Cardiac septum (tissue), 1 donor: Measurements from ENCODE around the gene MPO. TPM values are rescaled to one million over a fixed set of nuclear protein-coding genes. Genes with fewer than 3 reads are reported as not detected.

Experiments
- DNase-seq: peaks from one replicate; pipeline ENCODE4 v3.0.0-alpha.2; 2020; ENCODE audit warnings: low spot score
- intact Hi-C: fragments of 100-400 bp; cut with DNase I; formaldehyde crosslinking; loops from one replicate; pipeline ENCODE4 v1.14.0; 2022
- total RNA-seq: library from RNA; stranded (reverse); fragmentation: NEBNext Ultra II Directional; extraction: Animal tissue kit (Norgen Biotek cat#: 25700); gene quantifications from one replicate; pipeline ENCODE4 v1.2.1, GENCODE V29; 2021
- donor health status: DM: no; HTN: no; CAD: no.

Gene MPO
- total RNA-seq, 1 donor from 2014 or later, result 0.94 TPM

DNA sequence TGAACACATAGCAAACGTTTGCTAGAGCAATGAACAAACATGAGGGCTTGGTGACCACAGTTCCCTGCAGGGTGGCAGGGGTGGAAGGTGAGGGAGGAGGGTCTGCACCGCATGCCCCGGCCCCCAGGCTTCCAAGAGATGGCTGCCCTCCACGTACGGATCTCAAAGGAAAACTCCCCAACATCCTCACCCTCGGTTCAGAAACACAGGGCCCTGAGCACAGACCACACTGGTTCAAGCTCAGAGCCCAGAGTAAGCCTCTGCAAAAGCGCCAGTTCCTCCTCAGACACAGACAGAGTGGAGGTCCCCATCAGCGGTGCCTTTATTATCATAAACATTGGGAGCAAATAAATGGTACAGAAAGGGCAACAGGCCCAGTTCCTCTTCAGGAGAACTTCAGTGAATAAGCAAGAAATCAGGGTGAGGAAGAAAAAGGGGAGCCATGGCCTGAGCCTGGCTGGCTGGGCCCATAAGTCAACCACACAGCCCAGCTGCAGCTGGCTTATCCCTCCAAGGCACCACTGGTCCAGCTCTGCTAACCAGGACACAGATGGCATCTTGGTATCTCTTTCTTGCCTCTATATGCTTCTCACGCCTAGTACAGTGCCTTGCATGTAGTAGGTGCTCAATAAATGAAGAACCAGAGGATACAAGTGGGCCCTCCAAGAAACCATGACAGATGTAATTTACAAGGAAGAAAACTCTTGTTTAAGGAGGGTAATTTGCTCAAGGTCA is 11.0 kb downstream of the MPO start:
- no peak for DNase-seq
- intact Hi-C loops, result no loop called here

DNA sequence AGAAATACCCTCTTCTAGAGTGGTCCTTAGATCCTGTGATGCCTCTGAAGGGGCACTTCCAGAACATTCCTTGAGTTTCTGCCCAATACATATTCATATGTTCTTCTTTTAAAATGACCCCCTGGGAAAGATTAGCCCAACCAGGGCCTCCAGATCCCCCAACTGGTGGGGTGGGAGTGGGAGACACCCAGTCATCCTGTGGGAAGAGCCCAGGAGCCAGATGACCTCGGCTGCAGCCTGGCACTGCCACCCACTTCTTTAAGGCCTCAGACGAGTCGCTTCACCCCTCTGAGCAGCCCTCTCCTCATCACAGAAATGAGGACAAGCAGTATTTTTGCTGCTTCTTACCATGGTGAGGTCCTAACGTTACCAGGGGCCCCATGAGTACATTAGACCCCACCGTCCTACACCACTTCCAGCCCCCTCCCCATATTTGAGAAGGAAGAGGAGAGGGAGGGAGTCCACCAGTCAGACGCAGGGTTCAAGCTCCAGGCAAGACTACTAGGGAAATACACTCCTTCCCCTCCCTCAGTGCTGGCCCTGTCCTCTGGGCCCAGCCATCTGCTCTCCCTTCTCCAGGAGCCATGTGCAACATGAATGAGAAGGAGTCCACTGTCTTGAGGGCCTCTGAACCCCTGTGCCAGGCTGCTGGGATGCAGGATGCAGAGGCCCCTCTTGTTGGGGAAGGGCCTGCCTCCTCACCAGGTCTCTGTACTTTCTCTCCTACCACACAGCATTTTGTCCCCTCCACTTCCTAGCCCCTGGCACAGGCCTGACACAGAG is 11.8 kb downstream of the MPO start:
- DNase-seq, result no peak
- intact Hi-C loops, result no loop called here

DNA sequence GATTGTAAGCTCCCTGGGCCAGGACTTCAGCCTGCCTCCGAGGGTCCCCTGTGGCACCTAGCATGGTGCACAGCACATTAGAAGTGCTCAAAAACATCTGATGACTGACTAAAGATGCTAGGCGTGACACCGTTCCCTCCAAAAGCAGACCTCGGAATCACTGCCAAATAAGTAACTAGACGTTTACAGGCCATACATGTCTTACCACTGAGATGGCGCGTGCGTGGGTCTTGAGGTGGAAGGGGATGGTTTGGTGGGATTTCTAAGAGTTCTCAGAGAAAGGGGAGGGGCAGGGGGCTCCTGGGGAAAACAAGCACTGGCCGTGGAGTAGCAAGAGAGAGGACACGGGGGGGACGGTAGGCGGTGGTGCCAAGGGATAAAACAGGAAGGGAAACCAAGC is 12.4 kb downstream of the MPO start:
- no peak for DNase-seq
- intact Hi-C loops, result no loop called here

DNA sequence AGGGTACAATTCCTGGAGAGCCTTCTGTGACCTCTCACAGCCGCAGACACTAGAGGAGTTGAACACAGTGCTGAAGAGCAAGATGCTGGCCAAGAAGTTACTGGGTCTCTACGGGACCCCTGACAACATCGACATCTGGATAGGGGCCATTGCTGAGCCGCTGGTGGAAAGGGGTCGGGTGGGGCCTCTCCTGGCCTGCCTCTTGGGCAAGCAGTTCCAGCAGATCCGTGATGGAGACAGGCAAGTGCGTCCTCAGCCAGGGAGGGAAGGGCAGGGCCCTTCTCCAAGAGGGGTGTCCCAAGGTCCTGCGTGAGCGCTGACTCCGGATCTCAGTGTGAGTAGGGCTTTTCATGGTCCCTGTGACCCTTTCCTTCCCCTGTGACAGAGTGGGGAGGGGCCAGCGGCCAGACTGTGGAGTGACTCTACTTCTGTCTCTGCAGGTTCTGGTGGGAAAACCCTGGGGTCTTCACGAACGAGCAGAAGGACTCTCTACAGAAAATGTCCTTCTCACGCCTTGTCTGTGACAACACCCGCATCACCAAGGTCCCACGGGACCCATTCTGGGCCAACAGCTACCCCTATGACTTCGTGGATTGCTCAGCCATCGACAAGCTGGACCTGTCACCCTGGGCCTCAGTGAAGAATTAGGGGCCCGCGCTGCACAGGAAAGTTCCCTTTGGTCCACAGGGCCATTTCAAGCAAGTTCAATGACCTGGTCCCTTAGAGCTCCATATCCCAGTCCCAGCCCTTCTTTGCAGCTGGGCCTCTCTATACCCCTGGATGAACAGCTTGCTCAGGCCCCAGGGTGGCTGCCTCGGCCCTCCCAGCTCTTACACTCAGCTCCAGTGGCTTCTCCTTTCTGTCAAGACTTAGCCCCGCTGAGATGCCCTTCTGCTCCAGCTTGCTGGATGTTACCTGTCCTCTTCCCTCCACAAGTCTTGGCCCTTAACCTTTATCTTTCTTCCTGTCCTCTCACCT is 13.1 kb downstream of the MPO start:
- no peak for DNase-seq
- intact Hi-C loops, result no loop called here

DNA sequence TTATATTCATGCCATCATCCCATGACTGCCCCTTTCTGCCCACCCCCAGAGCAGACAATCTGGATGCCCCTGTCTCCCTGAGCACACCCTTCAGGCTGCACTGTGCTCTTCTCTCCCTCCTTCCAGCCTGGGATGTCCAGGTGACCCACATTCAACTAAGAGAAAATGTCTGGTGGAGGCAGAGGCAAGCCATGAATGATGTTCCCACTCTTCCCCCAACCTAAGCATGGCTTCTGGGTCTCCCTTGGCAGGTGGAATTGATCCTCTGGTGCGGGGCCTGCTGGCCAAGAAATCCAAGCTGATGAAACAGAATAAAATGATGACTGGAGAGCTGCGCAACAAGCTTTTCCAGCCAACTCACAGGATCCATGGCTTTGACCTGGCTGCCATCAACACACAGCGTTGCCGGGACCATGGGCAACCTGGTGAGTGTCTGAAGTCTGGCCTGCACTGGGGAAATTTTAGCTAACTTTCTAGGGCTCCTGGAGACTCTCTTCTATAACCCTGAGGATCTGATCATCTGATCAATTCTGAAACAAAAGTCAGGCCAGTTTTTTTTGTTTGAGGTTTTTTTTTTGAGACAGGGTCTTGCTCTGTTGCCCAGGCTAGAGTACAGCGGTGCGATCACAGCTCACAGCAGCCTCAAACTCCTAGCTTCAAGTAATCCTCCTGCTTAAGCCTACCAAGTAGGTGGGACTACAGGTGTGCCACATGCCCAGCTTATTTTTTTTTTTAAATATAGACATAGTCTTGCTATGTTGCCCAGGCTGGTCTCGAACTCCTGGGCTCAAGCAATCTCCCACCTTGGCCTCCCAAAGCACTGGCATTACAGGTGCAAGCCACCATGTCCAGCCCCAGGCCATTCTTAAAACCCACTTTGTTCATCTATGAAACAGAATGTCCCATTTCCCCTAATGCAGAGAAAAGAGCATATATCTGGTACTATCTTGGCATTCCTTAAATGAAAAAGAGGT is 14.5 kb downstream of the MPO start:
- intact Hi-C loops, result no loop called here
- no peak for DNase-seq

DNA sequence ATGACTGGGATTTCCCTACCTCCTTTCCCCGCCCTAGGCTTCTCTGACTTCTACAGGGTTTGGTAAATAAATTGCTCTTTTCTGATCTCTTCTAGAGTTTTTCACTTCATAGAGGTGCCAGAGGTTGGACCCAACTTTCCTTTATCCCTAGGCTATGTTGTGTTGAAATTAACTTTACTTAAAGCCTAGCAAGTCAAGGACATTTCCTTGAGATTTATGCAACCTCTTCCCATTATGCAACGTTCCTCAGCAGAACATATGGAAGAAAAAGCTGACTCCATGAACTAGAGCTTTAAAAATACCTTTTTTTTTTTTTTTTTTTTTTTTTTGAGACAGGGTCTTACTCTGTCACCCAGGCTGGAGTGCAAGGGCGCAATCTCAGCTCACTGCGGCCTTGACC is 15.5 kb downstream of the MPO start:
- intact Hi-C loops, result no loop called here
- DNase-seq, result no peak

DNA sequence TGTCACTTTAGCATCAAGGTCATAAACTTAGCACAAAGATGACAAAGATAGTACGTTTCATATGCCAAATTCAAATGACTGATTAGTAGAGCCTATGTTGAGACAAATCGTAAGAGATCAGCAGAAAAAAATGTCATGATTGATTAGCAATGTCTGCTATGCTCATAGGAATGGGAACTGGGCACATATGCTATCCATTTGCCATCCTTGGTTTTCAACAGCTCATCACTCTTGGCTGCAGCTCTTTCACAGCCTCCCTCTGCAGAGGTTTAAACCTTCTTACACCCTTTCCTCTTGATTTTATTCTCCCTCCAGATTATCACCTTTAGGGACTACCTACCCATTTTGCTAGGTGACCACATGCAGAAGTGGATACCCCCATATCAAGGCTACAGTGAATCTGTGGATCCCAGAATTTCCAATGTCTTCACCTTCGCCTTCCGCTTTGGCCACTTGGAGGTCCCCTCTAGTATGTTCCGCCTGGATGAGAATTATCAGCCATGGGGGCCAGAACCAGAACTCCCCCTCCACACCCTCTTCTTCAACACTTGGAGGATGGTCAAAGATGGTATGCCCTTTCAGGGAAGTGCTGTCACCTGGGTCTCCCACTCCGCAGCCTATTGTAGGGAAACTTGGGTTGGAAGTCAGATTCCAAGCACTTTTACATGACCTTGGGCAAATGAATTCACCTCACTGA is 16.2 kb downstream of the MPO start:
- intact Hi-C loops, result no loop called here
- DNase-seq, result no peak

DNA sequence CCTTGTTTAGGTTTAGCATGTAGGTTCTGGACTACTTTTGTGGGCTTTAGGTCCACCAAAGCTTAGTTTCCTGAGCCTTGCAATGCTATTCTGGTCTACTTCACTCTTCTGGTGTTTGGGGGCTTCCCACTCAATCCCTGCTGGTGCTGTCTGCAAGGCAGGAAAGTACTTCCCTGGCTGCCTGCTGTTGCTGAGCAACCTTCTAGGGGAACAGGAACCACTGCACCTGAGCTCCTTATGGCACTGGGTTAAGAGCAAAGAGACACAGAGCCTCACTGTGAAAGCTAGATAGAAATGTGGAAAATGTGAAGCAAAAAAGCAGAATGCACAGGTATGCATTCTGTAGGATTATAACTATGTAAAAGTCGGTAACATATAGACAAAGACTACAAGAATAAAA is 17.0 kb downstream of the MPO start:
- no peak for DNase-seq
- intact Hi-C loops, result no loop called here

DNA sequence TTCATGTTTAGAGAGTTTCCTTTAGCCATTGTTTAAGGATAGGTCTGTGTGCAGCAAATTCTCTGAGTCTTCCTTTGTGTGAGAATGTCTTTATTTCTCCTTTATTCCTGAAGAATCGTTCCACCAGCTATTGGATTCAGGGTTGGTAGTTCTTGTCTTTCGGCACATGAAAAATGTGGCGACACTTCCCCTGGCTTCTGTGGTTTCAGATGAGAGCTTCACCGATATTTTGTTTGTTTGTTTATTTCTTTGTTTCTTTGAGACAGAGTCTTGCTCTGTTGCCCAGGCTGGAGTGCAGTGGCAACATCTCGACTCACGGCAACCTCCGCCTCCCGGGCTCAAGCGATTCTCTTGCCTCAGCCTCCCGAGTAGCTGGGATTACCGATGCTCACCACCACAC is 18.6 kb downstream of the MPO start:
- DNase-seq, result no peak
- intact Hi-C loops, result no loop called here

DNA sequence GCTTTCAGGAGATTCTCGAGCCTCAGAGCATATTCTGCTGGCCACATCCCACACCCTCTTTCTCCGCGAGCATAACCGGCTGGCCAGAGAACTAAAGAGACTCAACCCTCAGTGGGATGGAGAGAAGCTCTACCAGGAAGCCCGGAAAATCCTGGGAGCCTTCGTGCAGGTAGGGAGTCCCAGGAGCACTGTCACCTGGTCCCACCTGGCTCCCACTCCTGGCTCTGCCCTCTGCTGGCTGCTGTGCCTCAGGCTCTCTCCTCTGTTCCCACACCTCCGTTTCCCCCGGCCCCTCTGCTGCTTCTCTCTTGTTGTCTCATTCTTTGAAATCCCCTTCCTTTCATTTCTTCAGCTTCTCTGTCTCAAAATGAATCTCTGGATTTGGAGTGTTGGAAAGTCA is 25.9 kb downstream of the MPO start:
- intact Hi-C loops, result no loop called here

DNA sequence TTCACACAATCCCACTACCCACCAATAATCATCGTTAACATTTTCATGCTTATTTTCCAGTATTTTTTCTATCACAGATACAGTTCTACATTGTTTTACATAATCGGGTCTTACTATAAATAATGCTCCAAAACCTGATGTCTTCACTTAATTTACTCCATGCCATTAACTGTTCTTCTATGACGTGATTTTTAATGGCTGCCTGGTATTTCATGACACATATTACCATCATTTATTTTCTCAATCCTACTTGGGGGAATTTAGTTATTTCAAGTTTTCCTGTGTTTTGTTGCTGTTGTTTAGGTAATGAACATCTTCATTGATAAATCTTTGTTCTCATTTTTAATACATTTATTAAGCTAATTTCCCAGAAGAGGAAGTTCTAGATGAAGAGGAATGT is 27.7 kb downstream of the MPO start:
- DNase-seq, result no peak
- intact Hi-C loops, result no loop called here

More for the DNA sequence above, 25.9 kb downstream of the MPO start:
- DNase-seq, result no peak

DNA sequence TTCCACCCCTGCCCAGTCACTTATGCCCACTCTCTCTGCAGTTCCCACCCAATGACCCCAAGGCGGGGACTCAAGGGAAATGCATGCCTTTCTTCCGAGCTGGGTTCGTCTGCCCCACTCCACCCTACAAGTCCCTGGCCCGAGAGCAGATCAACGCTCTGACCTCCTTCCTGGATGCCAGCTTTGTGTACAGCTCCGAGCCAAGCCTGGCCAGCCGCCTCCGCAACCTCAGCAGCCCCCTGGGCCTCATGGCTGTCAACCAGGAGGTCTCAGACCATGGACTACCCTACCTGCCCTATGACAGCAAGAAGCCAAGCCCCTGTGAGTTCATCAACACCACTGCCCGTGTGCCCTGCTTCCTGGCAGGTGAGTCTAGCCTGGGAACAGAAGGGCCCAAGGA is 28.6 kb downstream of the MPO start:
- intact Hi-C loops, result no loop called here
- DNase-seq, result no peak

DNA sequence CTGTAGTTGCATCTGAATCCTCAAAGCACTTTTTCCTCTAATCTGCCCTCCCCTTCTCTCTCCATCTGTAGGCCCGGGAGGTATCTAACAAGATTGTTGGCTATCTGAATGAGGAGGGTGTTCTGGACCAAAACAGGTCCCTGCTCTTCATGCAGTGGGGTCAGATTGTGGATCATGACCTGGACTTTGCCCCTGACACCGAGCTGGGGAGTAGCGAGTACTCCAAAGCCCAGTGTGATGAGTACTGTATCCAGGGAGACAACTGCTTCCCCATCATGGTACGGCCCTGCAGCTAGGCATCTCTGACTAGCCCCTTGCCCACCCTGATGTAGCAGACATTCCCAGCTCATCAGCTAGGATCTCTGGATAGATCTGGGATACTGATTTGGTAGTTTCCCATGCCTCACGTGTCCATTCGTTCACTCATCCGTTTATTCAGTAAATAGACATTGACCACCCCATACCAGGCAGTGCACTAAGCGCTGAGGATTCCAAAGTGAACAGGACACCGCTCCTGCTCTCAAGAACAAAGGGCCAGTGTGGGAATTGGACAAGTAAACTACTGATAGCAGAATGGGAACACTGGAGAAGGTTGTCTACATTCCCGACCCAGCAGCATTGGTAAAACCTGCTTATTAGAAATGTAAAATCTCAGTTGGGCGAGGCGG is 30.3 kb downstream of the MPO start:
- DNase-seq, result no peak
- intact Hi-C loops, result no loop called here

DNA sequence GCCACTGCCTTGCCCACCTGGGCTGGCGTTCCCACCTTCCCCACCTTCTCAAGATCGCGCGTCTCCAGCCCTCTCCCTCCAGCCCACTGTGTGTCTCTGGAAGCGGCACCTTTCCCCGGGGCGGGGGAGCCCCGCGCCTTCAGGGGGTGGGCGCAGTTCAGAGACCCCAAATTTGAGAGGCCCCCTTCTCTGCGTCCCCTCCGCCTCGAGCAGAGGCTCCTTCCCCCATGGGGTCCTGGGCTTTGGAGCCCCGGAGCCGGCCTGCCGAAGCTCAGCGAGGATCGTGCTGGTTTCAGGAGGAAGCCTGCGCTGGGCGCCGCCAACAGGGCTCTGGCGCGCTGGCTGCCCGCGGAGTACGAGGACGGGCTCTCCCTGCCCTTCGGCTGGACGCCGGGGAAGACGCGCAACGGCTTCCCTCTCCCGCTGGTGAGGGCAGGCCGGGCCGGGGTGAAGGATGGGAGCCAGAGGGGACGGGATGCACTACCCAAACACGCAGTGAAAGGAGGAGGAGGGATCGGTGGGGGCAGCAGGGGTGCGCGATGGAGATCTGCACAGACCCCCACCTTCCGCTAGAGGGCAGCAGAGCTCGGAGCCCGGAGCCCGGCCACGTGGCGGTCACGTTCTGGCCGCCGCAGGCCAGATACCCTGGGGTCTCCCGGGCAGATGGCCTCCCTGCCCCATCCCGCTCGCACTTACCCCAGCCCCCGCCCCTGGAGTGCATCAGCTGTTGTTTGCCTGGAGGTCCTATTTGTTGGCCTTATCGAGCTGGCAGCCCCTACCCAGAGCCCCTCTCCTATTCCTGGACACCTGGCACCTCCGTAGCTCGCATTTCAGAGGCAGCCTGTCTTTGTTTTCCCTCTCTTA is 31.2 kb downstream of the MPO start:
- DNase-seq, result peak; percentile 87
- intact Hi-C loops, result no loop called here

DNA sequence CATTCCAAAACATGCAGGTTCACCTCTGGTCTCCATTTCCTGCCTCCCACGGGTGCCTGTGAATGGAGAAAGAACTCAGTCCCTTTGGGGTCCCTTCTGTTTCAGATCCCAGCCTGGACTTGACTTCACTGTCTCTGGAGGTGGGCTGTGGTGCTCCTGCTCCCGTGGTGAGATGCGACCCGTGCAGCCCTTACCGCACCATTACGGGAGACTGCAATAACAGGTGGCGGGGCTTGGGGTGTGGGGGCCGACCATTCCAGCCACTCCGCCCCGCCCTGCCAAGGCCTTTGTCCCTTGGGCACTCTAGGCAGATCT is 31.8 kb downstream of the MPO start:
- intact Hi-C loops, result no loop called here
- no peak for DNase-seq

DNA sequence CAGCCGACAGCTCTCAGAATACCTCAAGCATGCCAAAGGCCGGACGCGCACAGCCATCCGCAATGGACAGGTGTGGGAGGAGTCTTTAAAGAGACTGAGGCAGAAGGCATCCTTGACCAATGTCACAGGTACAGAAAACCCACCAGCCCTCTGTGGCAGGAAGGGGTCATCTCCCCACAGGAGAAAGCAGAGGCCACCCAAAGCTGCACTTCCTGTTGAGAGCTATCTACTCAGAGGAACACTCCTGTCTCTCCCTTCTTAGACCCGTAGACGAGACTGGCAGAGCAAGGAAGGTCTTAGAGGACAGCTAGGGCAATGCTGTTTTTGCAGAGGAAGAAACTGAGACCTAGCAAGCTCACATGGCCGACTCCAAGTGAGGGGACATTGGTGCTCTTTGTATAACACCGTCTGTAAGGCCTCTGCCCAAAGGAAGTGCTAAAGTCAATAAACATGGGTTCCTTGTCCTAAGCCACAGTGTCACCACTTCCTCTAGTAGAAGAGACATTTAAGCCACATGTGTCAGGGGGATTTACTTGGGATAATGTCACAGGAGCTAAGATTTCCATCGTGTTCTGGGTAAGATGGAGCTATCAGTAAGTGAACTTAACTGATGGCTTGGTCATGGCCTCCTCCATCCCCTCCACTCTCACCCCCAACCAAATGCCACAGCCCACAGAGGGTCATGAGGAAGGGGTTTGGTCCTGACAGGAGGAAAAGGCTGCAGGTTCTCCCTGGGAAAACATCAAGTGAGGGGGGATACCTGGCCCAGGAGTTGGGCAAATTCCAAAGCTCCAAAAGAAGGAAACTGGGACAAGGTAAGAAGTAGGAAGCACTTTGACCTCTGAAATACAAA is 33.0 kb downstream of the MPO start:
- intact Hi-C loops, result no loop called here
- DNase-seq, result no peak
